Liver (tissue), 9 donors: ENCODE data around the gene SLC12A8. TPM values are rescaled to one million over a fixed set of nuclear protein-coding genes. Genes with fewer than 3 reads are reported as not detected.

Experiments used
- DNase-seq: peaks from one replicate; pipeline ENCODE4 v3.0.0-alpha.2; 2017; ENCODE audit warnings: low spot score
- H3K27ac ChIP-seq, 2 donors: one replicate each; pipeline ENCODE4 v1.7.0; 2013; ENCODE audit warnings: inconsistent platforms in 2 of 2, low read length in 2 of 2, control low read depth in 1 of 2, low read depth in 1 of 2, mild to moderate bottlenecking in 1 of 2
- H3K27me3 ChIP-seq, 4 donors: one replicate each; pipeline versions ENCODE4 v1.6.1 to v1.7.0; 2013; ENCODE audit warnings: low read length in 3 of 4, inconsistent platforms in 1 of 4, mild to moderate bottlenecking in 1 of 4, moderate library complexity in 1 of 4; ENCODE audit not compliant: control insufficient read depth in 4 of 4, insufficient read depth in 4 of 4
- H3K36me3 ChIP-seq, 4 donors: one replicate each; pipeline versions ENCODE4 v1.6.1 to v1.7.0; 2013; ENCODE audit warnings: low read length in 3 of 4, mild to moderate bottlenecking in 3 of 4, low read depth in 1 of 4, moderate library complexity in 1 of 4; ENCODE audit not compliant: control insufficient read depth in 4 of 4, insufficient read depth in 3 of 4
- H3K4me1 ChIP-seq, 4 donors: one replicate each; pipeline versions ENCODE4 v1.6.1 to v1.7.0; 2013; ENCODE audit warnings: low read length in 3 of 4, mild to moderate bottlenecking in 3 of 4, moderate library complexity in 1 of 4; ENCODE audit not compliant: control insufficient read depth in 4 of 4, insufficient read depth in 4 of 4
- H3K4me3 ChIP-seq, 3 donors: one replicate each; pipeline versions ENCODE4 v1.6.1 to v1.7.0; 2013; ENCODE audit warnings: low read length in 3 of 3, control low read depth in 1 of 3, low read depth in 1 of 3, mild to moderate bottlenecking in 1 of 3
- H3K9ac ChIP-seq, 2 donors: one replicate each; pipeline ENCODE4 v1.7.0; 2013; ENCODE audit warnings: low read length in 2 of 2, mild to moderate bottlenecking in 2 of 2, moderate library complexity in 2 of 2, control low read depth in 1 of 2, low read depth in 1 of 2
- H3K9me3 ChIP-seq, 4 donors: one replicate each; pipeline versions ENCODE4 v1.6.1 to v1.7.0; 2013; ENCODE audit warnings: low read length in 3 of 4; ENCODE audit not compliant: control insufficient read depth in 4 of 4
- ATF3 ChIP-seq: IDR thresholded peaks from 2 replicates; pipeline ENCODE4 v1.6.1; 2016; ENCODE audit warnings: antibody characterized with exemption
- CTCF ChIP-seq: fragments of 150-350 bp; IDR thresholded peaks from 2 replicates; pipeline ENCODE4 v1.5.1; 2017; ENCODE audit warnings: improper control_type of control experiment, low read depth, low read length; ENCODE audit not compliant: missing input control
- EGR1 ChIP-seq, 2 donors: IDR thresholded peaks; 2 replicates each; pipeline ENCODE4 v1.6.1; 2016 to 2018; ENCODE audit warnings: antibody characterized with exemption in 2 of 2, low read depth in 2 of 2
- FOXA2 ChIP-seq: IDR thresholded peaks from 2 replicates; pipeline ENCODE4 v1.6.1; 2016; ENCODE audit warnings: antibody characterized with exemption
- GABPA ChIP-seq, 2 donors: IDR thresholded peaks in 1 of 2; conservative IDR thresholded peaks in 1 of 2; 2 replicates each; pipeline ENCODE4 v1.6.1; 2016; ENCODE audit warnings: antibody characterized with exemption in 2 of 2, mild to moderate bottlenecking in 1 of 2, moderate library complexity in 1 of 2
- HNF4G ChIP-seq: IDR thresholded peaks from 2 replicates; pipeline ENCODE4 v1.6.1; 2016; ENCODE audit warnings: antibody characterized with exemption
- JUND ChIP-seq, 2 donors: IDR thresholded peaks; 2 replicates each; pipeline ENCODE4 v1.6.1; 2016; ENCODE audit warnings: antibody characterized with exemption in 2 of 2
- MAX ChIP-seq: IDR thresholded peaks from 2 replicates; pipeline ENCODE4 v1.6.1; 2016; ENCODE audit warnings: antibody characterized with exemption
- REST ChIP-seq: IDR thresholded peaks from 2 replicates; pipeline ENCODE4 v1.6.1; 2016; ENCODE audit warnings: antibody characterized with exemption, mild to moderate bottlenecking
- RXRA ChIP-seq, 2 donors: IDR thresholded peaks; 2 replicates each; pipeline ENCODE4 v1.6.1; 2017 to 2018; ENCODE audit warnings: antibody characterized with exemption in 2 of 2, mild to moderate bottlenecking in 1 of 2
- SP1 ChIP-seq: IDR thresholded peaks from 2 replicates; pipeline ENCODE4 v1.6.1; 2018; ENCODE audit warnings: antibody characterized with exemption, mild to moderate bottlenecking
- TAF1 ChIP-seq: conservative IDR thresholded peaks from 2 replicates; pipeline ENCODE4 v1.6.1; 2016; ENCODE audit warnings: antibody characterized with exemption, mild to moderate bottlenecking
- YY1 ChIP-seq: IDR thresholded peaks from 2 replicates; pipeline ENCODE4 v1.6.1; 2016; ENCODE audit warnings: antibody characterized with exemption, mild to moderate bottlenecking
- WGBS: extraction: QIAGEN DNeasy Blood & Tissue Kit; methylation state at CpG from one replicate; pipeline ENCODE4 v1.1.7; 2013; 5-methylcytosine and 5-hydroxymethylcytosine counted together
- polyA plus RNA-seq, 2 donors: library from polyadenylated mRNA; stranded (reverse) in 1 of 2; unstranded in 1 of 2; fragments of 200-250 nt in 1 of 2; fragments of >200 nt in 1 of 2; fragmentation: Nextera tagmentation in 1 of 2; extraction: Ambion mirVana in 1 of 2; gene quantifications; one replicate each; pipeline versions ENCODE4 v1.2.1 to v1.2.3, GENCODE V29; 2013 to 2015
- total RNA-seq, 2 donors: library from RNA; depleted of rRNA; stranded (reverse); fragments of >200 nt; gene quantifications; one replicate each; pipeline ENCODE4 v1.2.3, GENCODE V29; 2014
- donor health status: healthy.
- donor health status: healthy.
- donor health status: healthy.
- donor health status: healthy.
- donor health status: healthy.

Gene SLC12A8
- total and polyA plus RNA-seq, 4 donors, result 2.7 to 20.3 (median 5.5) TPM

GRCh38 chr3:125191730-125192129 is 20.8 kb downstream of the SLC12A8 start:
- 85% methylated on average over 7 of the region's 7 CpGs for WGBS
- Histone ChIP-seq H3K4me3 (no peak overlapping the region), H3K9ac (no peak overlapping the region), H3K27me3 (no peaks in the 10 kb centered on the region), H3K4me1 (no peaks in the 10 kb centered on the region), H3K36me3 (peaks cover 0 to 3% (median under 1%) of the 10 kb centered on the region in 4 donors), H3K27ac (no peak overlapping the region), H3K9me3 (no peaks in the 10 kb centered on the region)
- DNase-seq, result no peak
- no peak for TF ChIP-seq RXRA (IDR thresholded peaks at IDR 0.05)
- TF ChIP-seq TAF1, result no peak
- TF ChIP-seq GABPA (IDR thresholded peaks at IDR 0.05 in 1 of 2, conservative IDR thresholded peaks at IDR 0.05 in 1 of 2), result no peak
- TF ChIP-seq EGR1 (IDR thresholded peaks at IDR 0.05; ENCODE audit: low read depth in 2 of 2), result no peak
- TF ChIP-seq ATF3, result no peak
- TF ChIP-seq JUND (IDR thresholded peaks at IDR 0.05), result no peak
- no peak for TF ChIP-seq MAX
- no peak for TF ChIP-seq CTCF

- no peak for TF ChIP-seq JUND (IDR thresholded peaks at IDR 0.05)
- no peak for TF ChIP-seq CTCF
- TF ChIP-seq MAX, result no peak
- no peak for TF ChIP-seq ATF3
- no peak for TF ChIP-seq GABPA (IDR thresholded peaks at IDR 0.05 in 1 of 2, conservative IDR thresholded peaks at IDR 0.05 in 1 of 2)
- no peak for TF ChIP-seq FOXA2
- DNase-seq, result no peak
- Histone ChIP-seq H3K36me3 (peaks cover 0 to 3% (median under 1%) of the 10 kb centered on the region in 4 donors), H3K9me3 (no peaks in the 10 kb centered on the region), H3K27me3 (no peaks in the 10 kb centered on the region), H3K27ac (no peak overlapping the region), H3K4me1 (no peaks in the 10 kb centered on the region), H3K4me3 (no peak overlapping the region), H3K9ac (no peak overlapping the region)
- WGBS, result 89% methylated on average over 4 of the region's 4 CpGs
Observed at GRCh38 chr3:125191256-125191655, 21.3 kb downstream of the SLC12A8 start.

GRCh38 chr3:125190786-125191185 is 21.8 kb downstream of the SLC12A8 start:
- DNase-seq, result no peak
- WGBS, result 80% methylated on average over 3 of the region's 3 CpGs
- H3K4me1 ChIP-seq, result no peaks in the 10 kb centered on the region
- H3K4me3 ChIP-seq, result no peak overlapping the region
- H3K9me3 ChIP-seq, result no peaks in the 10 kb centered on the region
- H3K27me3 ChIP-seq, result no peaks in the 10 kb centered on the region
- no peak overlapping the region for H3K27ac ChIP-seq
- H3K36me3 ChIP-seq, result peaks cover 0 to 3% (median under 1%) of the 10 kb centered on the region in 4 donors
- H3K9ac ChIP-seq, result no peak overlapping the region
- TF ChIP-seq ATF3, result no peak
- no peak for TF ChIP-seq RXRA (IDR thresholded peaks at IDR 0.05)
- no peak for TF ChIP-seq CTCF
- TF ChIP-seq EGR1 (IDR thresholded peaks at IDR 0.05; ENCODE audit: low read depth in 2 of 2), result no peak
- no peak for TF ChIP-seq YY1
- no peak for TF ChIP-seq GABPA (IDR thresholded peaks at IDR 0.05 in 1 of 2, conservative IDR thresholded peaks at IDR 0.05 in 1 of 2)
- TF ChIP-seq FOXA2, result no peak
- no peak for TF ChIP-seq REST
- TF ChIP-seq SP1, result no peak
- no peak for TF ChIP-seq TAF1
- no peak for TF ChIP-seq JUND (IDR thresholded peaks at IDR 0.05)
- no peak for TF ChIP-seq HNF4G
